DND-41 (cell line): Measurements from ENCODE around the gene WSB2.

Experiments
- ATAC-seq: fragments of 200-7000 bp; cut with Tn5 transposase; 3 replicates; pipeline ENCODE4 v1.9.1; 2021; ENCODE audit warnings: low read depth; ENCODE audit not compliant: insufficient read depth
- DNase-seq: peaks from one replicate; pipeline ENCODE4 v3.0.0-alpha.2; 2020
- H2AFZ ChIP-seq: 2 replicates; pipeline ENCODE4 v1.6.0; 2012; ENCODE audit warnings: low read depth, low read length
- H3K27ac ChIP-seq: 2 replicates; pipeline ENCODE4 v1.5.1; 2012; ENCODE audit warnings: low read length, inconsistent platforms
- H3K27me3 ChIP-seq: fragments of 200-600 bp; sonication (generic); 2 replicates; pipeline ENCODE4 v1.6.0; 2012; ENCODE audit warnings: low read length, mild to moderate bottlenecking, inconsistent platforms; ENCODE audit not compliant: insufficient read depth, poor library complexity
- H3K36me3 ChIP-seq: 2 replicates; pipeline ENCODE4 v1.5.1; 2012; ENCODE audit warnings: low read length, inconsistent platforms; ENCODE audit not compliant: insufficient read depth
- H3K4me1 ChIP-seq: 2 replicates; pipeline ENCODE4 v1.5.1; 2012; ENCODE audit warnings: mild to moderate bottlenecking, low read length; ENCODE audit not compliant: insufficient read depth
- H3K4me2 ChIP-seq: 2 replicates; pipeline ENCODE4 v1.6.0; 2012; ENCODE audit warnings: mild to moderate bottlenecking, moderate library complexity, low read length, inconsistent platforms; ENCODE audit not compliant: insufficient read depth
- H3K4me3 ChIP-seq, 2 experiments: fragments of 200-600 bp in 1 of 2; shearing (Covaris generic) in 1 of 2; 2 replicates each; pipeline ENCODE4 v1.5.1; 2012 to 2016; ENCODE audit warnings: inconsistent platforms in 2 of 2, low read length in 2 of 2, mild to moderate bottlenecking in 2 of 2, low read depth in 1 of 2, moderate library complexity in 1 of 2
- H3K79me2 ChIP-seq: 2 replicates; pipeline ENCODE4 v1.6.0; 2012; ENCODE audit warnings: low read length, inconsistent platforms; ENCODE audit not compliant: insufficient read depth
- H3K9ac ChIP-seq: 2 replicates; pipeline ENCODE4 v1.6.0; 2012; ENCODE audit warnings: low read depth, mild to moderate bottlenecking, inconsistent platforms, low read length, moderate library complexity
- H3K9me3 ChIP-seq: 2 replicates; pipeline ENCODE4 v1.5.1; 2012; ENCODE audit warnings: low read length, moderate library complexity, mild to moderate bottlenecking, inconsistent platforms; ENCODE audit not compliant: insufficient read depth, severe bottlenecking
- H4K20me1 ChIP-seq: 2 replicates; pipeline ENCODE4 v1.6.0; 2012; ENCODE audit warnings: low read length; ENCODE audit not compliant: insufficient read depth
- EZH2 ChIP-seq: IDR thresholded peaks from 3 replicates; pipeline ENCODE4 v1.6.1; 2012; ENCODE audit warnings: borderline replicate concordance, low read depth, mild to moderate bottlenecking, moderate library complexity, low read length, inconsistent platforms; ENCODE audit not compliant: severe bottlenecking
- TF ChIP-seq, protein P1 (sequence below): IDR thresholded peaks from 2 replicates; pipeline ENCODE4 v1.5.1; 2012; ENCODE audit warnings: borderline replicate concordance, low read length, moderate library complexity, mild to moderate bottlenecking; ENCODE audit not compliant: poor library complexity, severe bottlenecking; ENCODE audit errors: extremely low read depth

WSB2 gene

DNA sequence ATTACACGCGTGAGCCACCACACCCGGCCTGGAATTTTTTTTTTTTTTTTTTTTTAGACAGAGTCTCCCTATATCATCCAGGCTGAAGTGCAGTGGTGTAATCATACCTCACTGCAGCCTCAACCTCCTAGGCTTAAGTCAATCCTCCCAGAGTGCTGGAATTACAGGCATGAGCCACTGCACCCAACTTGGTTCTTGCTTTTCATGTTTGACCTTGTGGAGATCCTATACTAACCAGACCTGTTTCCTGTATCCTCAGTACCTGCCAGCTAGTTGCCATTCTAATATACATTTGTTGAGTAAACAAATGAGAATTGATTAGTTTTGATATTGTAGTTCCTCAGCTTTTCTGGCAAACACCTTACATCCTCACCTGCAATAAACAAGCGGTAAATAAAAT is 46.0 kb upstream of the WSB2 start:
- Histone ChIP-seq H3K9me3 (no peaks in the 10 kb centered on the region), H3K4me1 (peaks cover 20% of the 10 kb centered on the region), H3K27ac (no peak overlapping the region), H3K9ac (no peak overlapping the region), H3K4me2 (no peak overlapping the region), H3K79me2 (no peaks in the 10 kb centered on the region), H3K4me3 (no peak overlapping the region), H2AFZ (no peak overlapping the region), H3K27me3 (no peaks in the 10 kb centered on the region), H4K20me1 (no peaks in the 10 kb centered on the region), H3K36me3 (no peaks in the 10 kb centered on the region)
- DNase-seq: no peak
- no peak for TF ChIP-seq EZH2
- TF ChIP-seq, protein P1, sequence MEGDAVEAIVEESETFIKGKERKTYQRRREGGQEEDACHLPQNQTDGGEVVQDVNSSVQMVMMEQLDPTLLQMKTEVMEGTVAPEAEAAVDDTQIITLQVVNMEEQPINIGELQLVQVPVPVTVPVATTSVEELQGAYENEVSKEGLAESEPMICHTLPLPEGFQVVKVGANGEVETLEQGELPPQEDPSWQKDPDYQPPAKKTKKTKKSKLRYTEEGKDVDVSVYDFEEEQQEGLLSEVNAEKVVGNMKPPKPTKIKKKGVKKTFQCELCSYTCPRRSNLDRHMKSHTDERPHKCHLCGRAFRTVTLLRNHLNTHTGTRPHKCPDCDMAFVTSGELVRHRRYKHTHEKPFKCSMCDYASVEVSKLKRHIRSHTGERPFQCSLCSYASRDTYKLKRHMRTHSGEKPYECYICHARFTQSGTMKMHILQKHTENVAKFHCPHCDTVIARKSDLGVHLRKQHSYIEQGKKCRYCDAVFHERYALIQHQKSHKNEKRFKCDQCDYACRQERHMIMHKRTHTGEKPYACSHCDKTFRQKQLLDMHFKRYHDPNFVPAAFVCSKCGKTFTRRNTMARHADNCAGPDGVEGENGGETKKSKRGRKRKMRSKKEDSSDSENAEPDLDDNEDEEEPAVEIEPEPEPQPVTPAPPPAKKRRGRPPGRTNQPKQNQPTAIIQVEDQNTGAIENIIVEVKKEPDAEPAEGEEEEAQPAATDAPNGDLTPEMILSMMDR: no peak
- ATAC-seq: no peak

DNA sequence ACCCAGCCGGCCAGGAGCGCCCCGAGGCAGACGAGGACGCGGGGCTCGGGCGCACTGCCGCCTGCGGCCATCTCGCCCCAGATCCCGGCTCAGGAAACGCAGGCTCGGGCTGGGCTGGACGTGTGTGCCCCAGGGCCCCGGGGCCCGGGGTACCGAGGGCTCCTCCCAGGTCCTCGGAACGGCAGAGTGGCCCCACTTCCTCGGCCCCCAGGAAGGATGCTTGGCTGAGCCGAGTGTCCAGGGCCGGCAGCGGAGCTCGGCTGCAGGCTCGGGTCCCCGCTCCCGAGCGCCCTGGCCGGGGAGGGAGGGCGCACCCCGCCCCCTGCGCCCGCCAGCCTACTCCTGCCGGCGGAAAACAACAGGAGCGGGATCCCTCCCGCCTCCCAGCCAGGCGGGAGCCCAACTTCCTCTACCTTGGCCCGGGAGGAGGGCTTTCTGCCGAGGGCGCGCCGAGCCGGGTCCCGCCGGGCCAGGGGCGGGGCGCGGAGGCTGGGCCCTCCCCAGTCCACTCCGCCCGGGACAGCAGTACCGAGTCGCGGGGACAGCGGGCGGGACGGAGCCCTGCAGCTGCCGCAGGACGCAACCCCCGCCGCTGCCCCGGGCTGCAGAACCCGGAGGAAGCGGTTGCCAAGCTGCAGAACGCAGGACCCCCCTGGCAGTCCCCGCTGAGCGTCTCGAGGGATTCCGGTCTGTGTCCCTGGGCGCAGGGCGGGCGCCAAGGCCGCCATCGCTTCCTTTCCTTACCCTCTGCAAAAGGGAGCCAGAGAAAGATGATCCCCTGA is 42.8 kb upstream of the WSB2 start, which contains the start of gene VSIG10:
TSS of gene VSIG10 (minus strand) at position 411 of the 782 bp plus-strand sequence. CDS start at position 71, 340 bp downstream.
- Histone ChIP-seq H3K4me2 (peak within 1 kb of the TSS; percentile 92), H3K36me3 (no peaks in the 10 kb centered on the region), H3K9ac (peak within 1 kb of the TSS; percentile 78), H2AFZ (peak within 1 kb of the TSS; percentile 89), H3K27ac (peak within 1 kb of the TSS; percentile 82), H4K20me1 (no peaks in the 10 kb centered on the region), H3K4me1 (peaks cover 20% of the 10 kb centered on the region), H3K27me3 (no peaks in the 10 kb centered on the region), H3K4me3 (peak within 1 kb of the TSS; percentile 70 to 77), H3K79me2 (no peaks in the 10 kb centered on the region), H3K9me3 (no peaks in the 10 kb centered on the region)
- DNase-seq (peak; percentile 68), ATAC-seq (peak; percentile 83)
- TF ChIP-seq, protein P1: no peak
- no peak for TF ChIP-seq EZH2

DNA sequence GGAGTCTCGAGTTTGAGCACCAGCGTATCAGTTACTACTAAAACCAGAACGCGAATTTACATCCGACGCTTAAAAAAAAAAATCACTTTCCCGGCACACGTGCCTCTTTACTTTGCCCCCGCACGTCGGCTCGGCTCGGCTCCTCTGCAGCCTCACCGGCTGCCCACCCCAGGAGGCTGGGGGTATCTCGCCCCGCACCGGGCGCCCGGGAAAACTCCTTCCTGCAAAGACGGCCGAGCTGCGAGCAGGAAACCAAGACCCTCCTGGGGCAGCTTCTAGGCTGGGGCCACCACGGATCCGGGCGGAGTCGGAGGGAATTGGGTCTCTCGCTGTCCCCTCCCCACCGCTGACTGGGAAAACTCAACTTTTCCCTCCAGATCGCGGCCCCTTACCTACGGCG is 42.2 kb upstream of the WSB2 start:
- Histone ChIP-seq H3K9me3 (no peaks in the 10 kb centered on the region), H2AFZ (peak overlapping the region; percentile 89), H3K4me2 (peak overlapping the region; percentile 92), H3K36me3 (no peaks in the 10 kb centered on the region), H4K20me1 (no peaks in the 10 kb centered on the region), H3K27me3 (no peaks in the 10 kb centered on the region), H3K27ac (peak overlapping the region; percentile 82), H3K79me2 (no peaks in the 10 kb centered on the region), H3K4me3 (peak overlapping the region; percentile 70 to 77), H3K9ac (peak overlapping the region; percentile 78), H3K4me1 (peaks cover 20% of the 10 kb centered on the region)
- peak; percentile 37 for ATAC-seq
- peak; percentile 27 for DNase-seq
- TF ChIP-seq, protein P1: no peak
- no peak for TF ChIP-seq EZH2
